HepG2 (cell line): ENCODE data around the gene ABCC9. TPM values are rescaled to one million over a fixed set of nuclear protein-coding genes. Genes with fewer than 3 reads are reported as not detected.

ENCODE experiments used
- ATAC-seq: fragments of 200-7000 bp; cut with Tn5 transposase; 3 replicates; pipeline ENCODE4 v1.9.1; 2020; ENCODE audit warnings: mild to moderate bottlenecking, moderate library complexity
- BruUV-seq: library from RNA; stranded (reverse); fragments of 400-500 nt; replicated peaks from 2 replicates; lab custom pipeline; 2021; lab: Mats Ljungman, UMichigan
- CTCF ChIA-PET: fragments of 300-600 bp; formaldehyde crosslinking; extraction: SDS; loops from one replicate; lab custom pipeline; 2021; ENCODE audit warnings: low total read pairs, inconsistent platforms, low intra/inter-chr PET ratio; lab: Yijun Ruan, JAX
- POLR2A ChIA-PET: fragments of 350-600 bp; sonication (Branson Sonifier 250); formaldehyde crosslinking; loops from one replicate; lab custom pipeline; 2020; ENCODE audit warnings: antibody characterized with exemption, inconsistent platforms; lab: Yijun Ruan, JAX
- DNase-seq: peaks from one replicate; pipeline ENCODE4 v3.0.0-alpha.2; 2015; ENCODE audit warnings: low spot score
- FAIRE-seq: peaks from 3 replicates; lab custom pipeline; 2011; peaks lifted over from hg19 to GRCh38; lab: Jason Lieb, UNC
- H2AFZ ChIP-seq: one replicate; pipeline ENCODE4 v1.6.1; 2011; ENCODE audit warnings: low read length, inconsistent platforms
- H3K27ac ChIP-seq: fragments of 300-600 bp; 3 replicates; pipeline ENCODE4 v1.8.0; 2011; ENCODE audit warnings: mixed run types, mild to moderate bottlenecking, mixed read lengths, low read length, inconsistent platforms; ENCODE audit not compliant: insufficient read depth; ENCODE audit errors: extremely low read length
- H3K27me3 ChIP-seq, 2 experiments: fragments of 200-600 bp in 1 of 2; 2 replicates in 1 of 2; 3 replicates in 1 of 2; pipeline versions ENCODE4 v1.6.0 to v1.8.0; 2011; ENCODE audit warnings: low read length in 2 of 2, mild to moderate bottlenecking in 2 of 2, moderate library complexity in 2 of 2, inconsistent platforms in 1 of 2; ENCODE audit not compliant: insufficient read depth in 2 of 2, control insufficient read depth in 1 of 2
- H3K36me3 ChIP-seq, 2 experiments: fragments of 200-600 bp in 1 of 2; replicated peaks in 1 of 2; 2 replicates in 1 of 2; 3 replicates in 1 of 2; pipeline versions ENCODE4 v1.5.1 to v1.8.0; 2011; ENCODE audit warnings: low read length in 2 of 2, inconsistent platforms in 1 of 2; ENCODE audit not compliant: insufficient read depth in 2 of 2, control insufficient read depth in 1 of 2
- H3K4me1 ChIP-seq: 2 replicates; pipeline ENCODE4 v1.5.1; 2012; ENCODE audit warnings: low read length, inconsistent platforms; ENCODE audit not compliant: insufficient read depth
- H3K4me2 ChIP-seq: 2 replicates; pipeline ENCODE4 v1.6.0; 2011; ENCODE audit warnings: low read depth, low read length, inconsistent platforms
- H3K4me3 ChIP-seq, 3 experiments: fragments of 200-600 bp in 1 of 3; sonication (generic), shearing (Covaris generic) in 1 of 3; replicated peaks in 1 of 3; 2 replicates each; pipeline ENCODE4 v1.5.1; 2011 to 2016; ENCODE audit warnings: low read length in 3 of 3, inconsistent platforms in 2 of 3, low read depth in 2 of 3, mild to moderate bottlenecking in 2 of 3, control low read depth in 1 of 3, mixed read lengths in 1 of 3; ENCODE audit not compliant: insufficient read depth in 1 of 3
- H3K79me2 ChIP-seq: one replicate; pipeline ENCODE4 v1.6.1; 2011; ENCODE audit warnings: low read length, inconsistent platforms; ENCODE audit not compliant: insufficient read depth
- H3K9ac ChIP-seq: 2 replicates; pipeline ENCODE4 v1.6.0; 2011; ENCODE audit warnings: mild to moderate bottlenecking, low read depth, low read length, inconsistent platforms; ENCODE audit not compliant: insufficient read depth
- H3K9me3 ChIP-seq: 2 replicates; pipeline ENCODE4 v1.5.1; 2012; ENCODE audit warnings: mild to moderate bottlenecking, low read length
- H4K20me1 ChIP-seq: 2 replicates; pipeline ENCODE4 v1.6.0; 2011; ENCODE audit warnings: inconsistent platforms, mild to moderate bottlenecking, low read length, moderate library complexity; ENCODE audit not compliant: insufficient read depth
- HNF4A ChIP-seq: sonication (generic); formaldehyde crosslinking; IDR thresholded peaks from 2 replicates; pipeline ENCODE4 v1.4.0; 2020; ENCODE audit warnings: missing genetic modification reagents
- KMT2B ChIP-seq: IDR thresholded peaks from 2 replicates; pipeline ENCODE4 v1.6.1; 2016; ENCODE audit warnings: missing genetic modification reagents, missing compliant biosample characterization
- MLLT10 ChIP-seq: sonication (generic); formaldehyde crosslinking; IDR thresholded peaks from 2 replicates; pipeline ENCODE4 v1.4.0; 2020; ENCODE audit warnings: missing genetic modification reagents
- MXD4 ChIP-seq: IDR thresholded peaks from 2 replicates; pipeline ENCODE4 v1.6.1; 2016; ENCODE audit warnings: mild to moderate bottlenecking, missing biosample characterization, missing genetic modification reagents
- RORA ChIP-seq: sonication (generic); formaldehyde crosslinking; IDR thresholded peaks from 2 replicates; pipeline ENCODE4 v1.5.0; 2020; ENCODE audit warnings: mild to moderate bottlenecking, missing genetic modification reagents, moderate library complexity
- TCF12 ChIP-seq, 2 experiments: fragments of 450-650 bp in 1 of 2; sonication (generic) in 1 of 2; formaldehyde crosslinking in 1 of 2; IDR thresholded peaks; 2 replicates each; pipeline versions ENCODE4 v1.6.1 to v1.8.0; 2017 to 2022; ENCODE audit warnings: antibody characterized with exemption in 1 of 2, mild to moderate bottlenecking in 1 of 2, missing genetic modification reagents in 1 of 2, moderate library complexity in 1 of 2
- ZNF430 ChIP-seq: sonication (generic); formaldehyde crosslinking; IDR thresholded peaks from 2 replicates; pipeline ENCODE4 v1.9.0; 2021; ENCODE audit warnings: mild to moderate bottlenecking, missing genetic modification reagents
- ZNF451 ChIP-seq: sonication (generic); formaldehyde crosslinking; IDR thresholded peaks from 2 replicates; pipeline ENCODE4 v1.5.0; 2020; ENCODE audit warnings: mild to moderate bottlenecking, missing genetic modification reagents
- ZNF556 ChIP-seq: sonication (generic); formaldehyde crosslinking; IDR thresholded peaks from 2 replicates; pipeline ENCODE4 v1.4.0; 2020; ENCODE audit warnings: mild to moderate bottlenecking, missing genetic modification reagents, borderline replicate concordance
- ZNF720 ChIP-seq: sonication (generic); formaldehyde crosslinking; IDR thresholded peaks from 2 replicates; pipeline ENCODE4 v1.4.0; 2020; ENCODE audit warnings: missing genetic modification reagents
- WGBS: methylation state at CpG from one replicate; pipeline ENCODE4 v1.1.6; 2017; ENCODE audit warnings: low lambda C conversion rate; 5-methylcytosine and 5-hydroxymethylcytosine counted together
- in situ Hi-C: cut with HindIII; loops from 2 replicates; pipeline ENCODE4 v1.10.0; 2017; ENCODE audit warnings: low pct_unique_long_range_greater_than_20kb; ENCODE audit not compliant: extremely low pct_ligation_motif_present
- intact Hi-C: fragments of 100-400 bp; cut with micrococcal nuclease; formaldehyde crosslinking; loops from one replicate; pipeline ENCODE4 v1.10.0; 2022; ENCODE audit not compliant: unreplicated experiment
- polyA plus RNA-seq, 8 experiments: library from polyadenylated mRNA; depleted of rRNA in 3 of 8; stranded (reverse) in 7 of 8; unstranded in 1 of 8; fragments of >200 nt; fragmentation: Illumina TruSeq in 4 of 8; extraction: Trizol in 4 of 8; gene quantifications; 2 replicates each; pipeline versions ENCODE4 v1.2.1 to v1.2.3, GENCODE V29; 2011 to 2016; ENCODE audit warnings: low read depth in 4 of 8, missing spikeins in 1 of 8, mixed read lengths in 1 of 8; ENCODE audit not compliant: insufficient read depth in 1 of 8
- total RNA-seq, 5 experiments: library from RNA; depleted of rRNA; stranded (reverse); fragments of >200 nt; fragmentation: Illumina TruSeq; extraction: Trizol; gene quantifications; 2 replicates each; pipeline ENCODE4 v1.2.3, GENCODE V29; 2016; ENCODE audit warnings: low read depth in 1 of 5
- TF ChIP-seq, protein P1 (sequence below): sonication (generic); formaldehyde crosslinking; IDR thresholded peaks from 2 replicates; pipeline ENCODE4 v1.5.1; 2020; ENCODE audit warnings: mild to moderate bottlenecking, missing genetic modification reagents, moderate library complexity
- TF ChIP-seq, protein P2 (sequence below): sonication (generic); formaldehyde crosslinking; IDR thresholded peaks from 2 replicates; pipeline ENCODE4 v1.5.1; 2020; ENCODE audit warnings: mild to moderate bottlenecking, missing genetic modification reagents, moderate library complexity

ABCC9 gene
- total and polyA plus RNA-seq, 2 of the 13 experiments (the other 11 are each of a cell fraction or from before 2014, with no cell fraction given) = not detected

DNA sequence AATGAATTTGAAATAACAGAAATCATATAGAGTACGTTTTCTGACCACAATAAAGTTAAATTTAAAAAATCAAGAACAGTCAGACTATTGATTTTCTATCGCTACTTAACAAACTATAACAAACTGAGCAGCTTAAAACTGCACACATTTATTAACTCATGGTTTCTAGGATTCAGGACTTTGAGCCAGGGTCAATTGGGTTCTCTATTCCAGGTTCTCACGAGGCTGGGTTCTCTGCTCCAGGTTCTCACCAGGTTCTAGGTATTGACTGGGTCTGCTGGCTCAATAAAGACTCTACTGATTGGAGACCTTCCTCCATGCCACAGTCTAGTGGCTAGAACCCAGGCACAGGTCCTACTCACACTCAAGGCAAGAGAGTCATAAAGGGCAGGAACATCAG lies 22.8 kb downstream of the ABCC9 start:
- ATAC-seq (no peak), DNase-seq (no peak), FAIRE-seq (no peak)
- no TSS peak for BruUV-seq
- POLR2A ChIA-PET = no interaction called here
- no peaks in the 10 kb centered on the region for H3K9me3 ChIP-seq
- in situ Hi-C loops (no loop called here), intact Hi-C loops (no loop called here)
- H2AFZ ChIP-seq = no peak overlapping the region
- H4K20me1 ChIP-seq = no peaks in the 10 kb centered on the region
- WGBS = 2% methylated on average over 3 of the region's 3 CpGs
- no peak overlapping the region for H3K27ac ChIP-seq
- H3K79me2 ChIP-seq = no peaks in the 10 kb centered on the region
- no peak overlapping the region for H3K9ac ChIP-seq
- H3K4me2 ChIP-seq = no peak overlapping the region
- H3K4me1 ChIP-seq = no peaks in the 10 kb centered on the region
- no peaks in the 10 kb centered on the region for H3K36me3 ChIP-seq
- no peaks in the 10 kb centered on the region for H3K27me3 ChIP-seq
- CTCF ChIA-PET = no interaction called here
- TF ChIP-seq ZNF430 (CRISPR knock-in tag) (no peak), ZNF556 (CRISPR knock-in tag) (no peak), MLLT10 (CRISPR knock-in tag) (no peak), MXD4 (CRISPR knock-in tag) (no peak), ZNF451 (CRISPR knock-in tag) (no peak), KMT2B (no peak), RORA (CRISPR knock-in tag) (no peak), HNF4A (no peak), TCF12 (IDR thresholded peaks at IDR 0.05) (no peak), TCF12 (CRISPR knock-in tag; IDR thresholded peaks at IDR 0.05) (no peak), ZNF720 (CRISPR knock-in tag) (no peak)
- TF ChIP-seq, protein P1, sequence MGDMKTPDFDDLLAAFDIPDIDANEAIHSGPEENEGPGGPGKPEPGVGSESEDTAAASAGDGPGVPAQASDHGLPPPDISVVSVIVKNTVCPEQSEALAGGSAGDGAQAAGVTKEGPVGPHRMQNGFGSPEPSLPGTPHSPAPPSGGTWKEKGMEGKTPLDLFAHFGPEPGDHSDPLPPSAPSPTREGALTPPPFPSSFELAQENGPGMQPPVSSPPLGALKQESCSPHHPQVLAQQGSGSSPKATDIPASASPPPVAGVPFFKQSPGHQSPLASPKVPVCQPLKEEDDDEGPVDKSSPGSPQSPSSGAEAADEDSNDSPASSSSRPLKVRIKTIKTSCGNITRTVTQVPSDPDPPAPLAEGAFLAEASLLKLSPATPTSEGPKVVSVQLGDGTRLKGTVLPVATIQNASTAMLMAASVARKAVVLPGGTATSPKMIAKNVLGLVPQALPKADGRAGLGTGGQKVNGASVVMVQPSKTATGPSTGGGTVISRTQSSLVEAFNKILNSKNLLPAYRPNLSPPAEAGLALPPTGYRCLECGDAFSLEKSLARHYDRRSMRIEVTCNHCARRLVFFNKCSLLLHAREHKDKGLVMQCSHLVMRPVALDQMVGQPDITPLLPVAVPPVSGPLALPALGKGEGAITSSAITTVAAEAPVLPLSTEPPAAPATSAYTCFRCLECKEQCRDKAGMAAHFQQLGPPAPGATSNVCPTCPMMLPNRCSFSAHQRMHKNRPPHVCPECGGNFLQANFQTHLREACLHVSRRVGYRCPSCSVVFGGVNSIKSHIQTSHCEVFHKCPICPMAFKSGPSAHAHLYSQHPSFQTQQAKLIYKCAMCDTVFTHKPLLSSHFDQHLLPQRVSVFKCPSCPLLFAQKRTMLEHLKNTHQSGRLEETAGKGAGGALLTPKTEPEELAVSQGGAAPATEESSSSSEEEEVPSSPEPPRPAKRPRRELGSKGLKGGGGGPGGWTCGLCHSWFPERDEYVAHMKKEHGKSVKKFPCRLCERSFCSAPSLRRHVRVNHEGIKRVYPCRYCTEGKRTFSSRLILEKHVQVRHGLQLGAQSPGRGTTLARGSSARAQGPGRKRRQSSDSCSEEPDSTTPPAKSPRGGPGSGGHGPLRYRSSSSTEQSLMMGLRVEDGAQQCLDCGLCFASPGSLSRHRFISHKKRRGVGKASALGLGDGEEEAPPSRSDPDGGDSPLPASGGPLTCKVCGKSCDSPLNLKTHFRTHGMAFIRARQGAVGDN (CRISPR knock-in tag) = no peak
- TF ChIP-seq, protein P2, sequence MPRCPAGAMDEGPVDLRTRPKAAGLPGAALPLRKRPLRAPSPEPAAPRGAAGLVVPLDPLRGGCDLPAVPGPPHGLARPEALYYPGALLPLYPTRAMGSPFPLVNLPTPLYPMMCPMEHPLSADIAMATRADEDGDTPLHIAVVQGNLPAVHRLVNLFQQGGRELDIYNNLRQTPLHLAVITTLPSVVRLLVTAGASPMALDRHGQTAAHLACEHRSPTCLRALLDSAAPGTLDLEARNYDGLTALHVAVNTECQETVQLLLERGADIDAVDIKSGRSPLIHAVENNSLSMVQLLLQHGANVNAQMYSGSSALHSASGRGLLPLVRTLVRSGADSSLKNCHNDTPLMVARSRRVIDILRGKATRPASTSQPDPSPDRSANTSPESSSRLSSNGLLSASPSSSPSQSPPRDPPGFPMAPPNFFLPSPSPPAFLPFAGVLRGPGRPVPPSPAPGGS = no peak
- no peak overlapping the region for H3K4me3 ChIP-seq
